ENCODE data around the gene WEE2. TPM values are rescaled to one million over a fixed set of nuclear protein-coding genes. Genes with fewer than 3 reads are reported as not detected.
A peak's percentile ranks its signal among the peaks of the same experiment; 100 is the strongest.

WEE2 gene
- total and polyA plus RNA-seq, 2 of the 13 experiments (the other 11 are each of a cell fraction or from before 2014, with no cell fraction given) = not detected

DNA sequence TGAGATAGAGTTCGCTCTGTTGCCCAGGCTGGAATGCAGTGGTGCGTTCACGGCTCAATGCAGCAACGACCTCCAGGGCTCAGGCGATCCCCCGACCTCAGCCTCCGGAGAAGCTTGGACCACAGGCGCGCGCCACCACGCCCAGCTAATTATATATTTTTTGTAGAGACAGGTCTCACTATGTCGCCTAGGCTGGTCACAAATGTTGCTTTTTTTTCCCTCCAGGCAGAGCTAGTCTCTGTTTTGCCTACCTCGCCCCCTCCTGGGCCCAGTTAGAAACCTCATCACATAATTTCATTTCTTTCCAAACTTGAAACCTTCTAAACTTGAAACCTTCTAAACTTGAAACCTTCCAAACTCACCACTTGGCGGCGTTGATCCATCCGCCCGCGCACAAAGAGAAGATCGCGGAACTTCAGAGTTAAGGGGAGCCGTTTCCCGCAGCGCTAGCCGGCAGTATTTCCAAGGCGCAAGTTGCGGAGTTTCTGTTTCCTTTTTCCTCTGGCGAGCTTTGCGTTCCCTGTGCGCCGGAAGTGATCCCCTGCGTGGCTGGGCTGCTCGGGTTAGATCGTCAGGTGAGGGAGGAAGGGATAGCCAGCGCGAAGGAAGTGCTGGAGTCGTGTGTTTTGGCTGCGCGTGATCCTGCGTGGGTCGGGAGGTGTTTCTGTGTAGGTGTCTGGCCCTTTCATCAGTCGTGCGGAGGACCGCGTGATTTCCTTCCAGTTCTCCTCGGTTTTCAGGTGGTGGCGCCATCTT, 29.9 kb downstream of the WEE2 start, which contains the start of gene SSBP1 (continued):
- TF ChIP-seq, protein P1, sequence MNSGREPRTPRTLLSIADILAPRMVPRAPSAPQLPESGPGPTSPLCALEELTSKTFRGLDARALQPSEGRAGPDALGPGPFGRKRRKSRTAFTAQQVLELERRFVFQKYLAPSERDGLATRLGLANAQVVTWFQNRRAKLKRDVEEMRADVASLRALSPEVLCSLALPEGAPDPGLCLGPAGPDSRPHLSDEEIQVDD (CRISPR knock-in tag; IDR thresholded peaks at IDR 0.05; ENCODE audit: borderline replicate concordance) = no peak
- TF ChIP-seq NFE2L2 (IDR thresholded peaks at IDR 0.05; ENCODE audit: low read length) (no peak), TCF7 (IDR thresholded peaks at IDR 0.05; ENCODE audit: low read depth) (peak; percentile 35; the same call in 1 of the 2 replicates), ZNF563 (CRISPR knock-in tag; IDR thresholded peaks at IDR 0.05) (no peak; the same call in 1 of the 2 replicates), RORA (CRISPR knock-in tag; IDR thresholded peaks at IDR 0.05) (peak; percentile 87; the same call in 1 of the 2 replicates), STAT5B (CRISPR knock-in tag; IDR thresholded peaks at IDR 0.05) (no peak), ZBTB7A (CRISPR knock-in tag; IDR thresholded peaks at IDR 0.05) (no peak), MTERF4 (CRISPR knock-in tag; IDR thresholded peaks at IDR 0.05) (no peak), TBX2 (CRISPR knock-in tag; IDR thresholded peaks at IDR 0.05; ENCODE audit: borderline replicate concordance) (peak; percentile 76), JUN (CRISPR knock-in tag; IDR thresholded peaks at IDR 0.05) (no peak), HNRNPL (IDR thresholded peaks at IDR 0.05; ENCODE audit: low read depth, low read length) (no peak), RXRA (CRISPR knock-in tag; IDR thresholded peaks at IDR 0.05) (peak; percentile 65), SUZ12 (IDR thresholded peaks at IDR 0.05; ENCODE audit: low read depth, low read length) (no peak), HMGA1 (CRISPR knock-in tag; conservative IDR thresholded peaks at IDR 0.05) (no peak), JARID2 (CRISPR knock-in tag; IDR thresholded peaks at IDR 0.05; ENCODE audit: insufficient replicate concordance) (peak; percentile 64), ZNF350 (CRISPR knock-in tag; IDR thresholded peaks at IDR 0.05; ENCODE audit: borderline replicate concordance, low read depth) (peak; percentile 98), ZNF652 (CRISPR knock-in tag; IDR thresholded peaks at IDR 0.05; ENCODE audit: borderline replicate concordance, low read depth) (no peak), ZFP62 (CRISPR knock-in tag; IDR thresholded peaks at IDR 0.05) (no peak), PHB2 (IDR thresholded peaks at IDR 0.05; ENCODE audit: partially characterized antibody) (no peak), ARNTL (CRISPR knock-in tag; IDR thresholded peaks at IDR 0.05) (peak; percentile 71; the same call in 1 of the 2 replicates), ATF4 (CRISPR knock-in tag; IDR thresholded peaks at IDR 0.05) (peak in 1 of 2 experiments; percentile 82; a peak in 2 of 4 replicates), ZSCAN21 (CRISPR knock-in tag; IDR thresholded peaks at IDR 0.05; ENCODE audit: borderline replicate concordance) (peak; percentile 25; the same call in 1 of the 2 replicates), GATA4 (IDR thresholded peaks at IDR 0.05; ENCODE audit: borderline replicate concordance, low read depth) (peak; percentile 54; the same call in 1 of the 2 replicates), KDM3A (CRISPR knock-in tag; IDR thresholded peaks at IDR 0.05; ENCODE audit: low read depth) (peak; percentile 95)
- TF ChIP-seq, protein P2, sequence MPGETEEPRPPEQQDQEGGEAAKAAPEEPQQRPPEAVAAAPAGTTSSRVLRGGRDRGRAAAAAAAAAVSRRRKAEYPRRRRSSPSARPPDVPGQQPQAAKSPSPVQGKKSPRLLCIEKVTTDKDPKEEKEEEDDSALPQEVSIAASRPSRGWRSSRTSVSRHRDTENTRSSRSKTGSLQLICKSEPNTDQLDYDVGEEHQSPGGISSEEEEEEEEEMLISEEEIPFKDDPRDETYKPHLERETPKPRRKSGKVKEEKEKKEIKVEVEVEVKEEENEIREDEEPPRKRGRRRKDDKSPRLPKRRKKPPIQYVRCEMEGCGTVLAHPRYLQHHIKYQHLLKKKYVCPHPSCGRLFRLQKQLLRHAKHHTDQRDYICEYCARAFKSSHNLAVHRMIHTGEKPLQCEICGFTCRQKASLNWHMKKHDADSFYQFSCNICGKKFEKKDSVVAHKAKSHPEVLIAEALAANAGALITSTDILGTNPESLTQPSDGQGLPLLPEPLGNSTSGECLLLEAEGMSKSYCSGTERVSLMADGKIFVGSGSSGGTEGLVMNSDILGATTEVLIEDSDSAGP (CRISPR knock-in tag; IDR thresholded peaks at IDR 0.05; ENCODE audit: borderline replicate concordance) = peak; percentile 94
- TF ChIP-seq, protein P3, sequence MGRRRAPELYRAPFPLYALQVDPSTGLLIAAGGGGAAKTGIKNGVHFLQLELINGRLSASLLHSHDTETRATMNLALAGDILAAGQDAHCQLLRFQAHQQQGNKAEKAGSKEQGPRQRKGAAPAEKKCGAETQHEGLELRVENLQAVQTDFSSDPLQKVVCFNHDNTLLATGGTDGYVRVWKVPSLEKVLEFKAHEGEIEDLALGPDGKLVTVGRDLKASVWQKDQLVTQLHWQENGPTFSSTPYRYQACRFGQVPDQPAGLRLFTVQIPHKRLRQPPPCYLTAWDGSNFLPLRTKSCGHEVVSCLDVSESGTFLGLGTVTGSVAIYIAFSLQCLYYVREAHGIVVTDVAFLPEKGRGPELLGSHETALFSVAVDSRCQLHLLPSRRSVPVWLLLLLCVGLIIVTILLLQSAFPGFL (CRISPR knock-in tag; IDR thresholded peaks at IDR 0.05) = no peak
